Measurements from ENCODE around the gene NME2.

The NME2 gene

DNA sequence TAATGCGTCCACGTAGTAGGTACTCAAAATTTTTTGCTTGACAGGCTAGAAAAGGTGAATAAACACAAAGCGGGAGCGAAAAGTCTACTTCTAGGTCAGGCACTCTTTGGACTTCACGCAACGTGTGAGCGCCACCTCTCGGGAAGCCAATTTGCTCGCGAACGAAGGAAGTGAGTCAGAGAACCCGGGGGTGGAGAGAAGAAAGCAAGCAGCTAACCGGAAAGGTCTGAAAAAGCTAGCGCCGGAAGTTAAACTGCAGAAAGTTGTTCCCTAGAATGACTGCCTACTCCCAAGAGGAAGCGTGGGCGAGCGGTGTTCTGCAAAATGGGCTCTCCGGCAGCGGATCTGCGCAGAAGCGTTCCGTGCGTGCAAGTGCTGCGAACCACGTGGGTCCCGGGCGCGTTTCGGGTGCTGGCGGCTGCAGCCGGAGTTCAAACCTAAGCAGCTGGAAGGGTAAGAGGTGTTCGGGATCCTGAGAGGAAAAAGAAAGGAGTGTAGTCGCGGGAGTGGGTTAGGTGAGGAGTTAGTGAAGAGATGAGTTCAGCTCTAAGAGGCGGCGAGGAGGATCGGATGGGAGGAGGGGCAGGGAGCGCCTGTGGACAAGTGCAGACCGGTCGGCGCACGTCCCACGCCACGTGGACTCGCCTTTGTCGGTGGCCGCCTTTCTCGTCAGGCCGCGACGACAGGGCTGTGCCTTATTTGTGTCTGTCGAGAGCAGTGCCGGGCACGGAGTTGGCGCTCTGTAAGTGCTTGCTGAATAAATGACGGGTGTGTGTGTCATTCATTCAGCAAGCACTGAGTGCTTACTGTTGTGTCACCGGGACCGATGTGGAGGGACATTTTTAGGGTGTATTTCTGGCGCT lies 12.8 kb upstream of the NME2 start, which contains the start of gene NME1 (continued):
- TF ChIP-seq ZNF16 (tag by site-specific recombination; IDR thresholded peaks at IDR 0.05; ENCODE audit: low read depth) = 0 out of 2 replicates have a peak, but pooled peaks have one; percentile 13
- peak; percentile 96 for TF ChIP-seq SP3 (tag by site-specific recombination; IDR thresholded peaks at IDR 0.05)
- no peak for TF ChIP-seq ZFP41 (tag by site-specific recombination; IDR thresholded peaks at IDR 0.05; ENCODE audit: borderline replicate concordance)
- TF ChIP-seq ZNF350 (tag by site-specific recombination; IDR thresholded peaks at IDR 0.05) = no peak
- peak; percentile 99 for TF ChIP-seq ZNF24 (tag by site-specific recombination; IDR thresholded peaks at IDR 0.05)
- no peak for TF ChIP-seq ZNF221 (tag by site-specific recombination; IDR thresholded peaks at IDR 0.05; ENCODE audit: borderline replicate concordance)
- TF ChIP-seq, protein P1, sequence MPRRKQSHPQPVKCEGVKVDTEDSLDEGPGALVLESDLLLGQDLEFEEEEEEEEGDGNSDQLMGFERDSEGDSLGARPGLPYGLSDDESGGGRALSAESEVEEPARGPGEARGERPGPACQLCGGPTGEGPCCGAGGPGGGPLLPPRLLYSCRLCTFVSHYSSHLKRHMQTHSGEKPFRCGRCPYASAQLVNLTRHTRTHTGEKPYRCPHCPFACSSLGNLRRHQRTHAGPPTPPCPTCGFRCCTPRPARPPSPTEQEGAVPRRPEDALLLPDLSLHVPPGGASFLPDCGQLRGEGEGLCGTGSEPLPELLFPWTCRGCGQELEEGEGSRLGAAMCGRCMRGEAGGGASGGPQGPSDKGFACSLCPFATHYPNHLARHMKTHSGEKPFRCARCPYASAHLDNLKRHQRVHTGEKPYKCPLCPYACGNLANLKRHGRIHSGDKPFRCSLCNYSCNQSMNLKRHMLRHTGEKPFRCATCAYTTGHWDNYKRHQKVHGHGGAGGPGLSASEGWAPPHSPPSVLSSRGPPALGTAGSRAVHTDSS (tag by site-specific recombination; IDR thresholded peaks at IDR 0.05) = peak; percentile 55; the same call in 1 of the 2 replicates
- TF ChIP-seq, protein P2, sequence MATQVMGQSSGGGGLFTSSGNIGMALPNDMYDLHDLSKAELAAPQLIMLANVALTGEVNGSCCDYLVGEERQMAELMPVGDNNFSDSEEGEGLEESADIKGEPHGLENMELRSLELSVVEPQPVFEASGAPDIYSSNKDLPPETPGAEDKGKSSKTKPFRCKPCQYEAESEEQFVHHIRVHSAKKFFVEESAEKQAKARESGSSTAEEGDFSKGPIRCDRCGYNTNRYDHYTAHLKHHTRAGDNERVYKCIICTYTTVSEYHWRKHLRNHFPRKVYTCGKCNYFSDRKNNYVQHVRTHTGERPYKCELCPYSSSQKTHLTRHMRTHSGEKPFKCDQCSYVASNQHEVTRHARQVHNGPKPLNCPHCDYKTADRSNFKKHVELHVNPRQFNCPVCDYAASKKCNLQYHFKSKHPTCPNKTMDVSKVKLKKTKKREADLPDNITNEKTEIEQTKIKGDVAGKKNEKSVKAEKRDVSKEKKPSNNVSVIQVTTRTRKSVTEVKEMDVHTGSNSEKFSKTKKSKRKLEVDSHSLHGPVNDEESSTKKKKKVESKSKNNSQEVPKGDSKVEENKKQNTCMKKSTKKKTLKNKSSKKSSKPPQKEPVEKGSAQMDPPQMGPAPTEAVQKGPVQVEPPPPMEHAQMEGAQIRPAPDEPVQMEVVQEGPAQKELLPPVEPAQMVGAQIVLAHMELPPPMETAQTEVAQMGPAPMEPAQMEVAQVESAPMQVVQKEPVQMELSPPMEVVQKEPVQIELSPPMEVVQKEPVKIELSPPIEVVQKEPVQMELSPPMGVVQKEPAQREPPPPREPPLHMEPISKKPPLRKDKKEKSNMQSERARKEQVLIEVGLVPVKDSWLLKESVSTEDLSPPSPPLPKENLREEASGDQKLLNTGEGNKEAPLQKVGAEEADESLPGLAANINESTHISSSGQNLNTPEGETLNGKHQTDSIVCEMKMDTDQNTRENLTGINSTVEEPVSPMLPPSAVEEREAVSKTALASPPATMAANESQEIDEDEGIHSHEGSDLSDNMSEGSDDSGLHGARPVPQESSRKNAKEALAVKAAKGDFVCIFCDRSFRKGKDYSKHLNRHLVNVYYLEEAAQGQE (tag by site-specific recombination; IDR thresholded peaks at IDR 0.05) = peak; percentile 85
- TF ChIP-seq ZNF792 (tag by site-specific recombination; IDR thresholded peaks at IDR 0.05) = peak; percentile 94
- TF ChIP-seq, protein P3, sequence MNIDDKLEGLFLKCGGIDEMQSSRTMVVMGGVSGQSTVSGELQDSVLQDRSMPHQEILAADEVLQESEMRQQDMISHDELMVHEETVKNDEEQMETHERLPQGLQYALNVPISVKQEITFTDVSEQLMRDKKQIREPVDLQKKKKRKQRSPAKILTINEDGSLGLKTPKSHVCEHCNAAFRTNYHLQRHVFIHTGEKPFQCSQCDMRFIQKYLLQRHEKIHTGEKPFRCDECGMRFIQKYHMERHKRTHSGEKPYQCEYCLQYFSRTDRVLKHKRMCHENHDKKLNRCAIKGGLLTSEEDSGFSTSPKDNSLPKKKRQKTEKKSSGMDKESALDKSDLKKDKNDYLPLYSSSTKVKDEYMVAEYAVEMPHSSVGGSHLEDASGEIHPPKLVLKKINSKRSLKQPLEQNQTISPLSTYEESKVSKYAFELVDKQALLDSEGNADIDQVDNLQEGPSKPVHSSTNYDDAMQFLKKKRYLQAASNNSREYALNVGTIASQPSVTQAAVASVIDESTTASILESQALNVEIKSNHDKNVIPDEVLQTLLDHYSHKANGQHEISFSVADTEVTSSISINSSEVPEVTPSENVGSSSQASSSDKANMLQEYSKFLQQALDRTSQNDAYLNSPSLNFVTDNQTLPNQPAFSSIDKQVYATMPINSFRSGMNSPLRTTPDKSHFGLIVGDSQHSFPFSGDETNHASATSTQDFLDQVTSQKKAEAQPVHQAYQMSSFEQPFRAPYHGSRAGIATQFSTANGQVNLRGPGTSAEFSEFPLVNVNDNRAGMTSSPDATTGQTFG (tag by site-specific recombination; IDR thresholded peaks at IDR 0.05; ENCODE audit: borderline replicate concordance) = peak; percentile 96
- TF ChIP-seq ZNF404 (tag by site-specific recombination; IDR thresholded peaks at IDR 0.05) = peak; percentile 40; the same call in 1 of the 2 replicates
- peak; percentile 11; the same call in 1 of the 2 replicates for TF ChIP-seq ZNF585B (tag by site-specific recombination; IDR thresholded peaks at IDR 0.05)
- TF ChIP-seq ZNF843 (tag by site-specific recombination; IDR thresholded peaks at IDR 0.05) = peak; percentile 90
- TF ChIP-seq KLF9 (tag by site-specific recombination; IDR thresholded peaks at IDR 0.05; ENCODE audit: low read depth) = peak; percentile 83
- peak; percentile 72; the same call in 1 of the 2 replicates for TF ChIP-seq ZNF223 (tag by site-specific recombination; IDR thresholded peaks at IDR 0.05)
- no peak for TF ChIP-seq ZNF211 (tag by site-specific recombination; IDR thresholded peaks at IDR 0.05; ENCODE audit: low read depth)
- TF ChIP-seq ZNF2 (tag by site-specific recombination; IDR thresholded peaks at IDR 0.05) = peak; percentile 99
- TF ChIP-seq WT1 (tag by site-specific recombination; IDR thresholded peaks at IDR 0.05) = peak; percentile 81
- TF ChIP-seq ZNF521 (tag by site-specific recombination; IDR thresholded peaks at IDR 0.05) = no peak
- no peak; the same call in 1 of the 2 replicates for TF ChIP-seq HOXD13 (CRISPR knock-in tag; IDR thresholded peaks at IDR 0.05; ENCODE audit: borderline replicate concordance)
- TF ChIP-seq ZNF416 (tag by site-specific recombination; IDR thresholded peaks at IDR 0.05) = no peak
- TF ChIP-seq GLI4 (tag by site-specific recombination; IDR thresholded peaks at IDR 0.05) = peak; percentile 80; the same call in 1 of the 2 replicates
- TF ChIP-seq ZNF623 (tag by site-specific recombination; IDR thresholded peaks at IDR 0.05) = peak; percentile 50; the same call in 1 of the 2 replicates
- no peak for TF ChIP-seq ZNF155 (tag by site-specific recombination; IDR thresholded peaks at IDR 0.05)
- no peak; the same call in 1 of the 2 replicates for TF ChIP-seq ZNF768 (tag by site-specific recombination; IDR thresholded peaks at IDR 0.05)
- peak; percentile 75 for TF ChIP-seq ZNF664 (tag by site-specific recombination; IDR thresholded peaks at IDR 0.05)
- TF ChIP-seq, protein P4, sequence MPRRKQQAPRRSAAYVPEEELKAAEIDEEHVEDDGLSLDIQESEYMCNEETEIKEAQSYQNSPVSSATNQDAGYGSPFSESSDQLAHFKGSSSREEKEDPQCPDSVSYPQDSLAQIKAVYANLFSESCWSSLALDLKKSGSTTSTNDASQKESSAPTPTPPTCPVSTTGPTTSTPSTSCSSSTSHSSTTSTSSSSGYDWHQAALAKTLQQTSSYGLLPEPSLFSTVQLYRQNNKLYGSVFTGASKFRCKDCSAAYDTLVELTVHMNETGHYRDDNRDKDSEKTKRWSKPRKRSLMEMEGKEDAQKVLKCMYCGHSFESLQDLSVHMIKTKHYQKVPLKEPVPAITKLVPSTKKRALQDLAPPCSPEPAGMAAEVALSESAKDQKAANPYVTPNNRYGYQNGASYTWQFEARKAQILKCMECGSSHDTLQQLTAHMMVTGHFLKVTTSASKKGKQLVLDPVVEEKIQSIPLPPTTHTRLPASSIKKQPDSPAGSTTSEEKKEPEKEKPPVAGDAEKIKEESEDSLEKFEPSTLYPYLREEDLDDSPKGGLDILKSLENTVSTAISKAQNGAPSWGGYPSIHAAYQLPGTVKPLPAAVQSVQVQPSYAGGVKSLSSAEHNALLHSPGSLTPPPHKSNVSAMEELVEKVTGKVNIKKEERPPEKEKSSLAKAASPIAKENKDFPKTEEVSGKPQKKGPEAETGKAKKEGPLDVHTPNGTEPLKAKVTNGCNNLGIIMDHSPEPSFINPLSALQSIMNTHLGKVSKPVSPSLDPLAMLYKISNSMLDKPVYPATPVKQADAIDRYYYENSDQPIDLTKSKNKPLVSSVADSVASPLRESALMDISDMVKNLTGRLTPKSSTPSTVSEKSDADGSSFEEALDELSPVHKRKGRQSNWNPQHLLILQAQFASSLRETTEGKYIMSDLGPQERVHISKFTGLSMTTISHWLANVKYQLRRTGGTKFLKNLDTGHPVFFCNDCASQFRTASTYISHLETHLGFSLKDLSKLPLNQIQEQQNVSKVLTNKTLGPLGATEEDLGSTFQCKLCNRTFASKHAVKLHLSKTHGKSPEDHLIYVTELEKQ (tag by site-specific recombination; IDR thresholded peaks at IDR 0.05; ENCODE audit: borderline replicate concordance) = peak; percentile 94; the same call in 1 of the 2 replicates
